Measurements from ENCODE around the gene MS4A2.
"Not testable (repeated sequence)": the region's sequence is repeated elsewhere in the genome, so short reads cannot be mapped to it uniquely, and the experiment has no call there.

Gene MS4A2

GRCh38 chr11:60064111-60064510 lies 24.4 kb upstream of the MS4A2 start:
- DNase-seq (ENCODE audit: low spot score) = no peak
- CTCF ChIA-PET = no interaction called here
- POLR2A ChIA-PET (ENCODE audit: low non-redundant PET) = no interaction called here
- TF ChIP-seq CTCF (conservative IDR thresholded peaks at IDR 0.05; ENCODE audit: low read depth) = no peak
- H3K27ac ChIP-seq = no peak overlapping the region

DNA sequence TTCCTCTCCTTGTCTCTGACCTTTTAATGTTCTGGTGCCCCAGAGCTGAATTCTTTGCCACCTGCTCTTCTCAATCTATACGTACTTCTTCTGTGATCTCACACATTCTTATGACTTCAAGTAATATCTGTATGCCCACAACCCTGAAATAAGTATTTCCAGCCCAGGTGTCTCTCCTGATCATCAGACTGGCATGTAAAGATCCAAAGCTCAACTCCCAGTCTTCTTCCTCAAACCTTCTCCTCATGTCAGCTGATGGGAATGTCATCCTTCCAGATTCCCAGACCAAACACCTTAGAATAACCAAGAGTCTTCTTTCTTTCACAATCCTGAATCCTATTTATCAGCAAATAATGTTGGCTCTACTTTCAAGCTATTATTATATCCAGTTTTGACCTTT lies 22.7 kb upstream of the MS4A2 start:
- ChIA-PET CTCF (no interaction called here), POLR2A (ENCODE audit: low non-redundant PET) (no interaction called here)
- H3K27ac ChIP-seq = no peak overlapping the region
- DNase-seq (ENCODE audit: low spot score) = no peak
- no peak for TF ChIP-seq CTCF (conservative IDR thresholded peaks at IDR 0.05; ENCODE audit: low read depth)

GRCh38 chr11:60069450-60069849 lies 19.0 kb upstream of the MS4A2 start:
- POLR2A ChIA-PET (ENCODE audit: low non-redundant PET) = no interaction called here
- DNase-seq (ENCODE audit: low spot score) = no peak
- CTCF ChIA-PET = interaction anchor here (0.6 to 0.7 kb wide), 2 partner anchors 37 to 894 kb away, joined by 3 to 5 read pairs; no protein-coding TSS in a partner anchor

DNA sequence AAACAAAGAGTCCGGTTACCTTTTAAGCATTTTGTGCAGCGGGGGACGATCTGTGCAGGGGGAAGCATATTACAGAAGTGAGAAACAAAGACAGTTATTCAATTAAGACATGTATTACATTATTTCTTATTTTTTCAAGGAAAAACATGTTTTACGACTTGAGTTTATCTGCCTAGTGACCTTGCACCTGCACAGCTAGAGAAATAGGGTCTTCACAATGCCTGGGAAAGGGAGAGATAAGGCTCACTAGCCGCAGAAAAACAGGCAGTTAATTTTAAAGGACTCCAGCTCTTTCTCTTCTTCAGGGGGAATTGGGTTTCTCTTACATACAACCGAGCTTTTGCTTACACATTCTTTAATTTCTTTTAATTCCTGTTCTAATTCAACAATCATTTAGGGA lies 16.8 kb upstream of the MS4A2 start:
- H3K27ac ChIP-seq; POLR2A ChIA-PET (ENCODE audit: low non-redundant PET); CTCF ChIA-PET; DNase-seq (ENCODE audit: low spot score): not testable (repeated sequence)

More at GRCh38 chr11:60069450-60069849, 19.0 kb upstream of the MS4A2 start:
- TF ChIP-seq CTCF (conservative IDR thresholded peaks at IDR 0.05; ENCODE audit: low read depth) = no peak
- H3K27ac ChIP-seq = no peak overlapping the region

DNA sequence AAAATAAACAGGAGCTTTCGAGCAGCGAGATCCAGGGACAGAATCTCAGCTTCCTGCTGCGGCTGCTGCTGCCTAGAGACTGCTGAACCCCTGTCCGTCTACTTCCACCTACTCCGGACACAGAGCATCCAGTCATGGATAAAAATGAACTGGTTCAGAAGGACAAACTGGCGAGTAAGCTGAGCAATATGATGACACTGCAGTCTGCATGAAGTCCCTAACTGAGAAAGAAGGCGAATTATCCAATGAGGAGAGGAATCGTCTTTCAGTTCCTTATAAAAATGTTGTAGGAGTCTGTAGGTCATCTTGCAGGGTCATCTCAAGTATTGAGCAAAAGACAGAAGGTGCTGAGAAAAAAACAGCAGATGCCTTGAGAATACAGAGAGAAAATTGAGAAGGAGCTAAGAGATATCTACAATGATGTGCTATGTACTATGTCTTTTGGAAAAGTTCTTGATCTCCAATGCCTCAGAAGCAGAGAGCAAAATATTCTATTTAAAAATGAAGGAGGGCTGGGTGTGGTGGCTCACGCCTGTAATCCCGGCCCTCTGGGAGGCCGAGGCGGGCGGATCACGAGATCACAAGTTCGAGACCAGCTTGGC lies 11.1 kb upstream of the MS4A2 start:
- DNase-seq (ENCODE audit: low spot score) = no peak
- TF ChIP-seq CTCF (conservative IDR thresholded peaks at IDR 0.05; ENCODE audit: low read depth) = no peak
- POLR2A ChIA-PET (ENCODE audit: low non-redundant PET) = no interaction called here
- no peak overlapping the region for H3K27ac ChIP-seq
- CTCF ChIA-PET = no interaction called here

- ChIA-PET CTCF (no interaction called here), POLR2A (ENCODE audit: low non-redundant PET) (no interaction called here)
- DNase-seq (ENCODE audit: low spot score) = no peak
- no peak overlapping the region for H3K27ac ChIP-seq
- TF ChIP-seq CTCF (conservative IDR thresholded peaks at IDR 0.05; ENCODE audit: low read depth) = no peak
Observed at GRCh38 chr11:60077981-60078380, 10.5 kb upstream of the MS4A2 start.

DNA sequence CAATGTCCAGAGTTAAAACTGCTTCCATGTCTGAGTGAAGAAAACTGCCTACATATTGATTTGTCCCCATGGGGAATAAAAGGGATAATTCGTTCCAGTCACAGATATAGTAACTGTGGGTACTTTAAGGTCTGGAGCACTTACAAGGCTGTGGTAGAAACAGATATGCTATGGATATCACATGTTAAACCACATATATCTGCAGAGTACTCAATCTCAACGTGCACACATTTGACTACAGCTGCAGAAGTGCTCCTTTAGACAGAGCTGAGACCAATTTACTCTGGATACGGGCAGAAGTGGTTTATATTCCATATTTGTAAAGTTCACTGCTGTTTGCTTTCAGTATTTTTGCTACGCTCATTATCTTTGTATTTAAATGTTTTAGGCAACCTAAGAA lies 9.7 kb upstream of the MS4A2 start:
- TF ChIP-seq CTCF (conservative IDR thresholded peaks at IDR 0.05; ENCODE audit: low read depth) = no peak
- ChIA-PET POLR2A (ENCODE audit: low non-redundant PET) (no interaction called here), CTCF (no interaction called here)
- no peak for DNase-seq (ENCODE audit: low spot score)
- H3K27ac ChIP-seq = no peak overlapping the region
